PC-9 (cell line): ENCODE data around the gene CRADD.

Source experiments
- EZH2 ChIP-seq: fragments of 200-600 bp; sonication (generic); IDR thresholded peaks from 2 replicates; pipeline ENCODE4 v1.8.0; 2017; ENCODE audit warnings: antibody characterized with exemption, low read depth
- TF ChIP-seq, protein P1 (sequence below): fragments of 200-600 bp; sonication (generic); conservative IDR thresholded peaks from 2 replicates; pipeline ENCODE4 v1.6.1; 2017; ENCODE audit warnings: mixed run types, antibody characterized with exemption, mild to moderate bottlenecking, moderate library complexity

- TF ChIP-seq, protein P1, sequence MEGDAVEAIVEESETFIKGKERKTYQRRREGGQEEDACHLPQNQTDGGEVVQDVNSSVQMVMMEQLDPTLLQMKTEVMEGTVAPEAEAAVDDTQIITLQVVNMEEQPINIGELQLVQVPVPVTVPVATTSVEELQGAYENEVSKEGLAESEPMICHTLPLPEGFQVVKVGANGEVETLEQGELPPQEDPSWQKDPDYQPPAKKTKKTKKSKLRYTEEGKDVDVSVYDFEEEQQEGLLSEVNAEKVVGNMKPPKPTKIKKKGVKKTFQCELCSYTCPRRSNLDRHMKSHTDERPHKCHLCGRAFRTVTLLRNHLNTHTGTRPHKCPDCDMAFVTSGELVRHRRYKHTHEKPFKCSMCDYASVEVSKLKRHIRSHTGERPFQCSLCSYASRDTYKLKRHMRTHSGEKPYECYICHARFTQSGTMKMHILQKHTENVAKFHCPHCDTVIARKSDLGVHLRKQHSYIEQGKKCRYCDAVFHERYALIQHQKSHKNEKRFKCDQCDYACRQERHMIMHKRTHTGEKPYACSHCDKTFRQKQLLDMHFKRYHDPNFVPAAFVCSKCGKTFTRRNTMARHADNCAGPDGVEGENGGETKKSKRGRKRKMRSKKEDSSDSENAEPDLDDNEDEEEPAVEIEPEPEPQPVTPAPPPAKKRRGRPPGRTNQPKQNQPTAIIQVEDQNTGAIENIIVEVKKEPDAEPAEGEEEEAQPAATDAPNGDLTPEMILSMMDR = no peak
- no peak for TF ChIP-seq EZH2
These were observed 239.2 kb downstream of the CRADD start for GRCh38 chr12:93916402-93916801.
